ENCODE measurements around the gene PAGR1.
"Not testable (repeated sequence)": the region's sequence is repeated elsewhere in the genome, so short reads cannot be mapped to it uniquely, and the experiment has no call there.

The PAGR1 gene

DNA sequence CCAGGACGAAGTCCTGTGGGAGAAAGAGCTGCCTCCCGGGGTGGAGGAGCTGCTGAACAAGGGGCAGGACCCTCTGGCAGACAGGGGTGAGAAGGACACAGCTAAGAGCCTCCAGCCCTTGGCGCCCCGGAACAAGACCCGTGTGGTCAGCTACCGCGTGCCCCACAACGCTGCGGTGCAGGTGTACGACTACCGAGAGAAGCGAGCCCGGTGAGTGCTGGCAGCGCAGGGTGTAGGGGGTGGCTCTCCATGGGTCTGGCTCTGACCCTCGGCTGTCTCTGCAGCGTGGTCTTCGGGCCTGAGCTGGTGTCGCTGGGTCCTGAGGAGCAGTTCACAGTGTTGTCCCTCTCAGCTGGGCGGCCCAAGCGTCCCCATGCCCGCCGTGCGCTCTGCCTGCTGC, 25.7 kb downstream of the PAGR1 start:
- DNase-seq: no peak

GRCh38 chr16:29842732-29843346, 26.9 kb downstream of the PAGR1 start:
- DNase-seq: no peak

DNA sequence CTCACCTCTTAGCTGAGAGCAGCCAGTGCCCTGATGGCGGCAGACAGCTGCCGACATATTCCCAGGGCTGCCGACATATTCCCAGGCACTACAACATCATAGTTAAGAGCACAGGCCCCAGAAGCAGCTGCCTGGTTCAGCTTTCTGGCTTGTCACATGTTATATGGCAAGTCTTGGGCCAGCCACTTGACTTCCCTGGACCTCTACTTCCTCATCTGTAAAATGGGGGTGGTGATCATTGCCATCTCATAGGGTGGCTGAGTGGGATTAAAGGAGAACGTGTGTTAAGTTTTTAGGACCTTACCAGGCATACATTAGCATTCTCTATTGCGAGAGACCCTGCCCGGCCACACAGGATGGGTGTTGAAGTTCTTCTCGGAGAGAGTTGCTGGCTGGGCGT, 28.0 kb downstream of the PAGR1 start:
- DNase-seq: no peak

- no peak for DNase-seq
Observed at GRCh38 chr16:29844575-29845331, 28.8 kb downstream of the PAGR1 start.

DNA sequence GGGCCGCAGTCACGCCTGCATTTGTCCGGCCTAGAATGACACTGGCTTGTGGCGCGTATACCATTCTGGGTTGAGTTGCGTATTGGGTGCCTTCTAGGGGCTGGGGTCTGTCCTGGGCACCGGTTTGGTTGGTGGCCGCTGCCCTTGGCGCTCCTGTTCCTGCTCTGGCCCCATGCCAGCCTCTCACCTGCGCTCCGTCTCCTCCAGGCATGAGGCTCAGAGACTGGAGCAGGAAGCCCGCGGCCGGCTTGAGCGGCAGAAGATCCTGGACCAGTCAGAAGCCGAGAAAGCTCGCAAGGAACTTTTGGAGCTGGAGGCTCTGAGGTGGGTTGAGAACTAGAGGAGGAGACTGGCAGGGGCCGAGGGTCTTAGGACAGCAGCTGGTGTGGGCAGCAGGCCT, 29.7 kb downstream of the PAGR1 start:
- no peak for DNase-seq

GRCh38 chr16:29848420-29849297, 32.7 kb downstream of the PAGR1 start:
- DNase-seq: peak; percentile 16

DNA sequence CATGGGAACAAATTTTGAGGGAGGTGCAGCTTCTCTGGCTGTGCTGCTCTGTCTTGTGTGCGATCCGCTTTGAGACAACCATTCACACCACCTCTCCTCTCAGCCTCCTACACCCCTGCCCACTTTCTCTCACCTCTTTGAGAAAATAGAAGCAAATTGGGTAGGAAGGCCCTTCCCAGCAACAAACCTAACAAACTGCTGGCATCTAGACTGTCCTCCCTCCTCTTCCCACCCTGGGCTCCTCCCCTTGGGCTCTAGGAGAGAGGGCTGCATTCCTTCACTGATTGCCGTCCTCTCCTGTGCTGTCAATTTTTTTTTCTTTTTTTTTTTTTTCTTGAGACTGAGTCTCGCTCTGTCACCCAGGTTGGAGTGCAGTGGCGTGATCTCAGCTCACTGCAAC, 33.6 kb downstream of the PAGR1 start:
- DNase-seq: no peak

GRCh38 chr16:29850998-29851397, 35.0 kb downstream of the PAGR1 start:
- DNase-seq: no peak

GRCh38 chr16:29852654-29853053, 36.7 kb downstream of the PAGR1 start:
- DNase-seq: no peak

DNA sequence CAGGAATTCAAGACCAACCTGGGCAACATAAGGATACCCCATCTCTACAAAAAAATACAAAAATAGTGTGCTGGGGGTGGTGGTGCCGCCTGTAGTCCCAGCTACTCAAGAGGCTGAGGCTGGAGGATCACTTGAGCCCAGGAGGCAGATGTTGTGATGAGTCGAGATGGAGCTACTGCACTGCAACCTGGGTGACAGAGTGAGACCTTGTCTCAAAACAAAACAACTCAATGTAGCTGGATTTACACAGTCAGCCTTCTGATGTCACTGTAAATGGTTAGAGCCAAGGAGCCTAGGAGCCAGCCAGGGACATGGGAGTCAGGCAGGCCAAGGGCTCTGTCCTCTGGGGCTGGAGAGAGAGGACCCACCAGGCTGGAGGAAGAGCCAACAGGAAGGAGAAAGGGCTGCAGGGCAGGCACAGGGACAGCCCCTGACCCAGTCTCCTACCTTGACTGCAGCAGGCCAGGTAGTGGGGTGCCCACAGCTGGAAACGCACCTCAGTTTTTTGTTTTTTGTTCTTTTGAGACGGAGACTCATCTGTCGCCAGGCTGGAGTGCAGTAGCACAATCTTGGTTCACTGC, 38.7 kb downstream of the PAGR1 start:
- DNase-seq: no peak

GRCh38 chr16:29857133-29857760, 41.3 kb downstream of the PAGR1 start:
- DNase-seq: peak; percentile 11

DNA sequence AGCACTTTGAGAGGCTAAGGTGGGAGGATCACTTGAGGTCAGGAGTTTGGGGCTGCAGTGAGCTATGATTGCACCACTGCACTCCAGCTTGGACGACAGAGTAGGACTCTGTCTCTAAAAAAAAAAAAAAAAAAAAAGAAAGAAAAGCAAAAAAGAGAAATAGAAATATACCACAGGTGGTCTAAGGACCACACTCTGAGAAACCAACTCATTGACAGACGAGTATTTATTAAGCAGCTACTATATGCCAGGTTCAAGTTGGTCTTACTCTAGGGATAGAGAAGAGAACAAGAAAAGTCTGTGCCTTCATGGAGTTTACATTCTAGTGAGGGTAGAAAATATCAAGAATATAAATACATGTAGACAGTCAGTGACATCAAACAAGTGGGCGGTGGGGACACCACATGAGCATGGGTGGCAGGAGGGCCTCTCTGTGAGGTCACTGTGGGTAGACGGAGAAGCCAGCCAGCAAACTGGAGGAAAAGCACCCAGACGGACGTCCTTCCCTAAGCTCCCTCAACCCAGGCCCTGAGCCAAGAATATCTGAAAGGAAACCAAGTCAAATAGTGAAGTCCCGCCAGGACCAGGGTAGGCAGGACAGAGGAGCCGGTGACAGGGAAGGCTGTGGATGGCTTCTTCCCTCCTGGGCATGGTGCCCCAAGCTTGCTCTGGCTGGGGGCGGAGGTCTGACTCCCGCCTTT, 42.3 kb downstream of the PAGR1 start:
- no peak for DNase-seq

DNA sequence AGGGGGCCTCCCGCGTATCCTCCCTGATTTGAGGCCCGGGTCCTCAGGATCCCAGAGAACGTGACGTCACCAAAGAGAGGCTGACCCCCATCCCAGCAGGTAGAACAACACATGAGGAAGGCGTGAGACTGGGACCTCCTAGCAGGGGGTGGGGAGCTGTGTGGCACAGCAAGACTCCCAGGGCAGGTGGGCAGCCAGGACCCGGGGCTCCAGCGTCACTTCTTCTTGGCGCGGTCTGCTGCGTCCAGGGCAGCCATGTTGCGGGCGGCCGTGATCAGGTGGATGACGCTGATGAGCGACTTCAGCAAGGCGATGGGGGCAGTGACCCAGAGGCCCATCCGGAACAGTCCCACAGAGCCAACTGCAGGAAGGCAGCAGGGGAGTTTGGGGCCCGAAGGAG, 43.0 kb downstream of the PAGR1 start:
- no peak for DNase-seq

DNA sequence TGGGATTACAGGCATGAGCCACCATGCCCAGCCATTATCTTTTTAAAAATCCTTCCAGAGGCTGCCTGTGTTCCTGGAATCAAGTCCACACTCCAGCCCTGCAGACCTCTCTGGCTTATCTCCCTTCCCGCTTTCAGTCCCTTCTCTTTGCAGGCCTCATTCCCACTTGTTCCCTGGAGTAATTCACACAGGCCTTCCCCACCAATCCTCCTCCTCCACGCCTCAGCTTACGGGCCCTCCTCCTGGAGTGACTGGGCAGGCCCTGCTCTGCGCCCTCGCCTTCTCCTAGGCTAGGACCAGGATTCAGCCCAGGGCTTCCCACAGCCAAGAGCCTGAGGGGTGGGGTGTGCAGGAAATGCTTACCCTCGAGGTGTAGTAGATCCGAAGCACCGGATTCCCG, 44.3 kb downstream of the PAGR1 start:
- no peak for DNase-seq

DNA sequence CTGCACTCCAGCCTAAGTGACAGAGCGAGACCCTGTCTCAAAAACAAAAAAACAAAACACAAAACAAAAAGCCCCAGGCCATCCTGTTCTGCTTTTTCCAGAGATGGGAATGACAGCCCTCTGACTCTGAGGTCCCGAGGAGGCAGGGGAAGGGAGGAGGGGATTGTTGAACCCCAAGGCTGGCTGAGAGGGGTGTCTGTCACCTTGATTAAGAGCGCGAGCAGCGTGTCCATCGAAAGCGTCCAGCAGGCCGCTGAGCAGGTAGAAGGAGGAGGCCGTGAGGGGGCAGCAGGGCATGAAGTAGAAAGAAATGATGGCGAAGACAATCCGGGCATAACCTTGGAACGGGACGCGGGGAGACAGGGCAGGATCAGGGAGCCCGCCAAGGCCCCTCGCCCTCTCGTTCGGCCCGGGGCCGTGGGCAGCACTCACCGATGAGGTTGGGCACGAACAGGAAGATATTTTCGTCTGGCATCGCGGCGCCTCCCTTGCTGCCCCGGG, 46.5 kb downstream of the PAGR1 start:
- DNase-seq: no peak

DNA sequence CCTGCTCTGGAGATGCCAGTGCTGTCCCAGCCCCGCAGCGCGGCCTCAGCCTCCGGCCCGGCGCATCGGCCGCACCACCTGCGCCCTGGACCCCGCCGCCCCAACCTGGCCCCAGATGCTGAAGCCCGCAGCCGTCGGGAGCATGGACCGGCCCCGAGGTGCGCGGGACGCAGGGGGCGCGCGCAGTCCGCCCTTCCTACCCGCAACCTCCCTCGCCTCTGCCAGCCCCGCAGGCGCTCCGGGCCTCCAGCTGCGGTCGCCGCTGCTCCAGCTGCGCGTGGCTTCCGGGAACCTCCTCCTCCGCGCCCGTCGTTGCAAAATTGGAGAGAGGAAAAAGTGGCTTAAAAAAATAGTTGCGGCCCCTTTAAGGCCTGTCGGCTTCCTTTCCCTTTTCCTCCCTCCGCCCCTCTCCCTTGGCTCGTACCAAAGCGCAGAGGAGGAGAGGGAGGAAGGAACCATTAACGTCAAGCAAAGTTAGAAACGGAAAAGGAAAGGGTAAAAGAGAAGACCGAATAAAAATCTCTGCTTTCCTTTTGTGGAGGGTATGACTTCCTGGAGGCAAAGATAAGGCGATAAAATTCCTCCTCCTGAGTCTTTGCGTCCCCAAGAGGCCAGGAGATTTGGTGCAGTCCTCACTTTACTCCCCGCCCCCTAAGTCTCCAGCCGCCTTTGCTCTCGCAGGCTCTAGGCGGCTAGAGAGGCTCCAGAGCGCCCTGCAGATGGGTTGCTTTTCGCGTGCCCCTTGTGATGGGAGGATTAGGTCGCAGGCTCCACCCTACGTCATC, 47.1 kb downstream of the PAGR1 start, which contains the start of gene CDIPT:
TSS of gene CDIPT (minus strand) at position 343 of the 785 bp plus-strand sequence. CDS start 369 bp downstream, outside the sequence.
- DNase-seq: peak; percentile 94

DNA sequence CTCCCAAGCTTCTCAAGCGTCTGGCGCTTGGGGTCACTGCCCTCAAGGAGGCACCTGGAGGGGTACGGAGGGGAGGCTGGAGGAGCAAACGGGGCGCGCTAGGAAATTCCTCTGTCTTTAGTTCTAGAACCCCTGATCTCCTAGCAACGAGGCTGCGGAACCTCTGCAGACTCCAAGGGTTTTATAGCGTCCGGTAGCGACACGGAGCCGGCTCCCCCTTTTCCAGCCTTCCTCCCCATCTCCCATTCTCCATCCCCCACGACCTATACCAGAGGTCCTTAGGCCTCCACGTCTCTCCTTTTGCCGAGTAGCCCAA, 47.7 kb downstream of the PAGR1 start:
- DNase-seq: no peak

- DNase-seq: no peak
Observed at GRCh38 chr16:29864205-29864604, 48.3 kb downstream of the PAGR1 start.

DNA sequence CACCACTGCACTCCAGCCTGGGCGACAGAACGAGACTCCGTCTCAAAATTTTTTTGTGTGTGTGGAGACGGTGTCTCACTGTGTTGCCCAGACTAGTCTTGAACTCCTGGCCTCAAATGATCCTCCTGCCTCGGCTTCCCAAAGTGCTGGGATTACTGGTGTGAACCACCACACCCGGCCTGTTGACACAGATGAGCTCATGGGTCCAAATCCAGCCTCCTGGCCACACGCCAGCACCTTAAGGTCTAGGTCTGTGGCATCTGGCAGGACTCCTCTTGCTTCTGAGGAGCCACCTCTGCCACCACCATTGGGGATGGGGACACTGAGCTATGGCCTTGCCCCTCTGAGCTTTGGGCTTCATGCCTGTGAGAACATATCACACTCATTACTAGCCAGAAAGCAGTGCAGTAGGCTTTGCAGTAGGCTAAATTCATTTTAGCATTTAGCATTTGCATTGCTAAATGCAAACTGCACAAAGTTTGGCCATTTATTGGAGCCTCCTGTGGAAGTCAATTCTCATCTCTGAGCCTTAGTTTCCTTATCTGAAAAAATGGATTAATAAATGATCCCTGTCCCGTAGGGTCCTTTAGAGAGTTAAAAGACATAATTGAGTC, 52.6 kb downstream of the PAGR1 start:
- no peak for DNase-seq

DNA sequence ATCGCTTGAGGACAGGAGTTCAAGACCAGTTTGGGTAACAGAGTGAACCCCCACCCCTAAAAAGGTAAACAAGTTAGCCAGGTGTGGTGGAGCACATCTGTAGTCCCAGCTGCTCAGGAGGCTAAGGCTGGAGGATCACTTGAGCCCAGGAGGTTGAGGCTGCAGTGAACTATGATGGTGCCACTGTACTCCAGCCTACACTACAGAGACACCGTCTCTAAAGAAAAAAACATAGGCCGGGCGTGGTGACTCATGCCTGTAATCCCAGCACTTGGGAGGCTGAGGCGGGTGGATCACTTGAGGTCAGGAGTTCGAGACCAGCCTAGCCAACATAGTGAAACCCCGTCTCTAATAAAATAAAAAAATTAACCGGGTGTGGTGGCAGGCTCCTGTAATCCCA, 53.1 kb downstream of the PAGR1 start:
- DNase-seq: not testable (repeated sequence)
